ENCODE results near the gene SORCS3. TPM values are rescaled to one million over a fixed set of nuclear protein-coding genes. Genes with fewer than 3 reads are reported as not detected.

SORCS3 gene
- total and polyA plus RNA-seq, 9 of the 15 experiments (the other 6 are each of a cell fraction or from before 2014, with no cell fraction given) = not detected

DNA sequence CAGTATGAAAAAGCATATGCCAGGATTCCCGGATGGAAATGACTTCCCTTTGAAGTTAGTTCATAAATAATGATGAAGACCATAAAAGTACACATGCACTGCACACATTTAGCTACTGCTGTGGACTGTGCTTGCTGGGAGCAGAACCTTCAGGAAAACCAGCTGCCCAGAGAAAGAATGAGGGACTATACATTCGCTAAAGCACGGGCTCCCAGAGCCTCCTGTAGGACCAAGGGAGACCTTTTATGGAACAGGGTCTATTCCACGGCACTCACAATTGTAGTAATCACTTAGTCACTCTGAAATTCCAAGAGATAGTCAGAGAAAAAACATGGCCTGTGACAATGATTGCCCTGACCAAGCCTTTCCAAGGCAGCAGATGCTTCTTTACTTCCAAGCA is 24.1 kb downstream of the SORCS3 start (continued):
- TF ChIP-seq ARID3A (IDR thresholded peaks at IDR 0.05; ENCODE audit: borderline replicate concordance, low read depth, low read length) (no peak), TCF7L2 (IDR thresholded peaks at IDR 0.05; ENCODE audit: low read depth, low read length) (no peak), KLF6 (CRISPR knock-in tag; IDR thresholded peaks at IDR 0.05; ENCODE audit: borderline replicate concordance) (no peak), CBX1 (IDR thresholded peaks at IDR 0.05; ENCODE audit: low read depth) (no peak), IRF1 (CRISPR knock-in tag; IDR thresholded peaks at IDR 0.05; ENCODE audit: borderline replicate concordance) (no peak)

GRCh38 chr10:104666106-104666505 is 25.0 kb downstream of the SORCS3 start:
- H3K27ac ChIP-seq (ENCODE audit: extremely low read depth, low read depth, low read length) = no peak overlapping the region
- no peak for FAIRE-seq
- no peaks in the 10 kb centered on the region for H3K9me1 ChIP-seq (ENCODE audit: control insufficient read depth, insufficient read depth, low read length)
- no peak overlapping the region for H3K9ac ChIP-seq (ENCODE audit: insufficient read depth in 1 of 2, low read depth in 2 of 2, low read length in 2 of 2)
- DNase-seq (ENCODE audit: extremely low read depth in 1 of 4, low spot score in 3 of 4) = no peak
- POLR2A ChIA-PET = no interaction called here
- H2AFZ ChIP-seq (ENCODE audit: low read depth, low read length) = no peak overlapping the region
- intact Hi-C loops (cut with micrococcal nuclease) = no loop called here
- TF ChIP-seq STAT6 (CRISPR knock-in tag; IDR thresholded peaks at IDR 0.05) (no peak), ATF1 (CRISPR knock-in tag; IDR thresholded peaks at IDR 0.05) (no peak), ATF1 (tag; IDR thresholded peaks at IDR 0.05) (no peak), BACH1 (tag; IDR thresholded peaks at IDR 0.05) (no peak)
- no peak for ATAC-seq
- no peaks in the 10 kb centered on the region for H3K4me1 ChIP-seq (replicated peaks in 1 of 2; ENCODE audit: control insufficient read depth in 2 of 2, insufficient read depth in 2 of 2, low read length in 2 of 2)
- in situ Hi-C loops (cut with MboI) = no loop called here
- H3K36me3 ChIP-seq (ENCODE audit: control insufficient read depth, insufficient read depth, low read length) = no peaks in the 10 kb centered on the region
- no peaks in the 10 kb centered on the region for H3K9me3 ChIP-seq (replicated peaks; ENCODE audit: control insufficient read depth, insufficient read depth, low read depth, low read length)
- H3K79me2 ChIP-seq (ENCODE audit: control insufficient read depth, insufficient read depth, low read length) = no peaks in the 10 kb centered on the region
- H4K20me1 ChIP-seq (replicated peaks; ENCODE audit: control insufficient read depth, insufficient read depth, low read length) = no peaks in the 10 kb centered on the region
- no TSS peak for BruUV-seq (replicated peaks)
- no peaks in the 10 kb centered on the region for H3K27me3 ChIP-seq (ENCODE audit: control insufficient read depth in 2 of 2, insufficient read depth in 2 of 2, low read length in 2 of 2)
- CTCF ChIA-PET (ENCODE audit: low intra/inter-chr PET ratio) = no interaction called here
- no peak overlapping the region for H3K4me2 ChIP-seq (ENCODE audit: insufficient read depth, low read length)
- no peak overlapping the region for H3K4me3 ChIP-seq
- WGBS (ENCODE audit: insufficient coverage, low coverage, missing lambda C conversion rate) = 0% methylated on average over 5 of the region's 5 CpGs

All from K562 (cell line).